GM23338 (cell line): Measurements from ENCODE around the gene PHACTR1. TPM values are rescaled to one million over a fixed set of nuclear protein-coding genes. Genes with fewer than 3 reads are reported as not detected.

Experiments
- ATAC-seq: fragments of 200-7000 bp; cut with Tn5 transposase; 3 replicates; pipeline ENCODE4 v1.9.1; 2020
- DNase-seq: peaks from one replicate; pipeline ENCODE4 v3.0.0-alpha.2; 2015; ENCODE audit warnings: low spot score
- H2AFZ ChIP-seq: fragments of 200-600 bp; sonication (generic); 2 replicates; pipeline ENCODE4 v1.8.0; 2016; ENCODE audit warnings: antibody characterized with exemption, mild to moderate bottlenecking, moderate library complexity
- H3F3A ChIP-seq: fragments of 200-600 bp; sonication (generic); replicated peaks from 2 replicates; pipeline ENCODE4 v1.8.0; 2017; ENCODE audit warnings: antibody characterized with exemption, mixed run types, low read depth
- H3K27ac ChIP-seq: fragments of 200-600 bp; sonication (generic); 2 replicates; pipeline ENCODE4 v1.6.1; 2016; ENCODE audit warnings: low read depth
- H3K27me3 ChIP-seq: fragments of 200-600 bp; sonication (generic); 2 replicates; pipeline ENCODE4 v1.8.0; 2016; ENCODE audit warnings: mild to moderate bottlenecking, mixed run types, moderate library complexity; ENCODE audit not compliant: insufficient read depth
- H3K36me3 ChIP-seq: fragments of 200-600 bp; sonication (generic); 2 replicates; pipeline ENCODE4 v1.8.0; 2016; ENCODE audit warnings: mild to moderate bottlenecking; ENCODE audit not compliant: insufficient read depth
- H3K4me1 ChIP-seq: fragments of 200-600 bp; sonication (generic); 2 replicates; pipeline ENCODE4 v1.8.0; 2016; ENCODE audit warnings: mild to moderate bottlenecking, moderate library complexity; ENCODE audit not compliant: insufficient read depth
- H3K4me2 ChIP-seq: fragments of 200-600 bp; sonication (generic); 2 replicates; pipeline ENCODE4 v1.7.1; 2017; ENCODE audit warnings: mixed run types
- H3K4me3 ChIP-seq: fragments of 200-600 bp; sonication (generic); 2 replicates; pipeline ENCODE4 v1.6.1; 2016; ENCODE audit warnings: mixed run types
- H3K79me2 ChIP-seq: fragments of 200-600 bp; sonication (generic); replicated peaks from 2 replicates; pipeline ENCODE4 v1.8.0; 2017; ENCODE audit warnings: mild to moderate bottlenecking; ENCODE audit not compliant: insufficient read depth
- H3K9me2 ChIP-seq: fragments of 200-600 bp; sonication (generic); 2 replicates; pipeline ENCODE4 v1.8.0; 2017; ENCODE audit not compliant: insufficient read depth
- H4K20me1 ChIP-seq: fragments of 200-600 bp; sonication (generic); replicated peaks from 2 replicates; pipeline ENCODE4 v1.8.0; 2017; ENCODE audit warnings: mild to moderate bottlenecking; ENCODE audit not compliant: insufficient read depth
- H3K27ac Mint-ChIP-seq: 2 replicates; pipeline ENCODE4 v1.8.0; 2020; ENCODE audit warnings: inconsistent platforms, mild to moderate bottlenecking, moderate library complexity, mixed read lengths
- H3K27me3 Mint-ChIP-seq: 3 replicates; pipeline ENCODE4 v1.8.0; 2022; ENCODE audit warnings: low read depth, mild to moderate bottlenecking, moderate library complexity, mixed read lengths, inconsistent platforms; ENCODE audit not compliant: insufficient read depth, poor library complexity
- H3K36me3 Mint-ChIP-seq: 3 replicates; pipeline ENCODE4 v1.8.0; 2021; ENCODE audit warnings: low read depth, mild to moderate bottlenecking, inconsistent platforms, moderate library complexity, mixed read lengths
- H3K4me1 Mint-ChIP-seq: 3 replicates; pipeline ENCODE4 v1.8.0; 2020; ENCODE audit warnings: mild to moderate bottlenecking, inconsistent platforms, mixed read lengths
- H3K4me3 Mint-ChIP-seq: 3 replicates; pipeline ENCODE4 v1.8.0; 2021; ENCODE audit warnings: moderate library complexity, mild to moderate bottlenecking, inconsistent platforms, mixed read lengths
- H3K9me3 Mint-ChIP-seq: 3 replicates; pipeline ENCODE4 v1.8.0; 2020; ENCODE audit warnings: moderate library complexity, mild to moderate bottlenecking, inconsistent platforms, mixed read lengths
- CREB1 ChIP-seq: fragments of 250-450 bp; sonication (Bioruptor Pico); IDR thresholded peaks from 2 replicates; pipeline ENCODE4 v1.5.0; 2020; ENCODE audit warnings: low read depth, mild to moderate bottlenecking, moderate library complexity
- ETS1 ChIP-seq: IDR thresholded peaks from 2 replicates; pipeline ENCODE4 v1.6.1; 2016; ENCODE audit warnings: antibody characterized with exemption
- EZH2 ChIP-seq: fragments of 200-600 bp; sonication (generic); IDR thresholded peaks from one replicate; pipeline ENCODE4 v1.8.0; 2017; ENCODE audit warnings: antibody characterized with exemption, mild to moderate bottlenecking, low read depth; ENCODE audit not compliant: unreplicated experiment
- EZH2phosphoT487 ChIP-seq: fragments of 200-600 bp; sonication (generic); IDR thresholded peaks from one replicate; pipeline ENCODE4 v1.8.1; 2018; ENCODE audit warnings: antibody characterized with exemption; ENCODE audit not compliant: unreplicated experiment
- JUNB ChIP-seq: IDR thresholded peaks from one replicate; pipeline ENCODE4 v1.6.1; 2016; ENCODE audit warnings: antibody characterized with exemption; ENCODE audit not compliant: unreplicated experiment
- NANOG ChIP-seq: IDR thresholded peaks from 2 replicates; pipeline ENCODE4 v1.6.1; 2016; ENCODE audit warnings: antibody characterized with exemption, borderline replicate concordance
- POLR2AphosphoS5 ChIP-seq: IDR thresholded peaks from 2 replicates; pipeline ENCODE4 v1.6.1; 2016; ENCODE audit warnings: antibody characterized with exemption, low read depth
- REST ChIP-seq: IDR thresholded peaks from one replicate; pipeline ENCODE4 v1.6.1; 2018; ENCODE audit warnings: antibody characterized with exemption; ENCODE audit not compliant: unreplicated experiment
- STAT1 ChIP-seq: IDR thresholded peaks from one replicate; pipeline ENCODE4 v1.6.1; 2016; ENCODE audit warnings: antibody characterized with exemption; ENCODE audit not compliant: unreplicated experiment
- ZNF114 ChIP-seq: fragments of 250-450 bp; sonication (Bioruptor Pico); IDR thresholded peaks from 2 replicates; pipeline ENCODE4 v1.5.0; 2020; ENCODE audit warnings: mild to moderate bottlenecking, moderate library complexity
- ZNF331 ChIP-seq: fragments of 250-450 bp; sonication (Bioruptor Pico); IDR thresholded peaks from 2 replicates; pipeline ENCODE4 v1.5.0; 2020; ENCODE audit warnings: low read depth, mild to moderate bottlenecking, moderate library complexity
- polyA plus RNA-seq: library from polyadenylated mRNA; unstranded; fragments of >200 nt; fragmentation: Nextera tagmentation; extraction: Ambion mirVana; gene quantifications from 2 replicates; pipeline ENCODE4 v1.2.1, GENCODE V29; 2016
- total RNA-seq: library from RNA; depleted of rRNA; stranded (reverse); fragments of >200 nt; shearing (Covaris generic); gene quantifications from 2 replicates; pipeline ENCODE4 v1.2.3, GENCODE V29; 2014
- TF ChIP-seq, protein P1 (sequence below), 2 experiments: fragments of 200-600 bp in 1 of 2; sonication (generic) in 1 of 2; conservative IDR thresholded peaks; 2 replicates each; pipeline versions ENCODE4 v1.5.1 to v1.6.1; 2016 to 2017; ENCODE audit warnings: antibody characterized with exemption in 2 of 2, low read depth in 2 of 2, mild to moderate bottlenecking in 2 of 2, moderate library complexity in 1 of 2
- TF ChIP-seq, protein P2 (sequence below): fragments of 250-450 bp; sonication (Bioruptor Pico); IDR thresholded peaks from 2 replicates; pipeline ENCODE4 v1.5.0; 2020; ENCODE audit warnings: mild to moderate bottlenecking, moderate library complexity

Gene PHACTR1
- total and polyA plus RNA-seq, 2 experiments from 2014 or later = 5.9 to 19.3 TPM

GRCh38 chr6:13065581-13065980 lies 349.0 kb downstream of the PHACTR1 start:
- Mint-ChIP-seq H3K4me1 (no peaks in the 10 kb centered on the region), H3K36me3 (no peaks in the 10 kb centered on the region), H3K9me3 (no peaks in the 10 kb centered on the region)

More at GRCh38 chr6:13065581-13065980, 349.0 kb downstream of the PHACTR1 start:
- no peak overlapping the region for H3K4me3 Mint-ChIP-seq
- no peak overlapping the region for H3K4me2 ChIP-seq
- H3K9me2 ChIP-seq = peaks cover 8% of the 10 kb centered on the region; the same call in 1 of the 2 replicates
- no peak overlapping the region for H2AFZ ChIP-seq
- H3K4me1 ChIP-seq = no peaks in the 10 kb centered on the region
- no peak overlapping the region for H3K4me3 ChIP-seq
- H3K27ac Mint-ChIP-seq = no peak overlapping the region
- no peaks in the 10 kb centered on the region for H3K27me3 ChIP-seq
- H3K27me3 Mint-ChIP-seq = no peaks in the 10 kb centered on the region
- no peak overlapping the region for H3K27ac ChIP-seq
- TF ChIP-seq ZNF331 (CRISPR knock-in tag) = no peak
- TF ChIP-seq POLR2AphosphoS5 = no peak
- TF ChIP-seq ZNF114 = no peak
- no peak for TF ChIP-seq EZH2
- no peak for TF ChIP-seq ETS1
- TF ChIP-seq STAT1 = no peak
- no peak for TF ChIP-seq JUNB
- no peak for TF ChIP-seq NANOG
- no peak for TF ChIP-seq EZH2phosphoT487
- TF ChIP-seq REST = no peak
- TF ChIP-seq, protein P1, sequence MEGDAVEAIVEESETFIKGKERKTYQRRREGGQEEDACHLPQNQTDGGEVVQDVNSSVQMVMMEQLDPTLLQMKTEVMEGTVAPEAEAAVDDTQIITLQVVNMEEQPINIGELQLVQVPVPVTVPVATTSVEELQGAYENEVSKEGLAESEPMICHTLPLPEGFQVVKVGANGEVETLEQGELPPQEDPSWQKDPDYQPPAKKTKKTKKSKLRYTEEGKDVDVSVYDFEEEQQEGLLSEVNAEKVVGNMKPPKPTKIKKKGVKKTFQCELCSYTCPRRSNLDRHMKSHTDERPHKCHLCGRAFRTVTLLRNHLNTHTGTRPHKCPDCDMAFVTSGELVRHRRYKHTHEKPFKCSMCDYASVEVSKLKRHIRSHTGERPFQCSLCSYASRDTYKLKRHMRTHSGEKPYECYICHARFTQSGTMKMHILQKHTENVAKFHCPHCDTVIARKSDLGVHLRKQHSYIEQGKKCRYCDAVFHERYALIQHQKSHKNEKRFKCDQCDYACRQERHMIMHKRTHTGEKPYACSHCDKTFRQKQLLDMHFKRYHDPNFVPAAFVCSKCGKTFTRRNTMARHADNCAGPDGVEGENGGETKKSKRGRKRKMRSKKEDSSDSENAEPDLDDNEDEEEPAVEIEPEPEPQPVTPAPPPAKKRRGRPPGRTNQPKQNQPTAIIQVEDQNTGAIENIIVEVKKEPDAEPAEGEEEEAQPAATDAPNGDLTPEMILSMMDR (conservative IDR thresholded peaks at IDR 0.05; ENCODE audit: low read depth in 2 of 2) = no peak
- no peak for TF ChIP-seq CREB1 (CRISPR knock-in tag)
- TF ChIP-seq, protein P2, sequence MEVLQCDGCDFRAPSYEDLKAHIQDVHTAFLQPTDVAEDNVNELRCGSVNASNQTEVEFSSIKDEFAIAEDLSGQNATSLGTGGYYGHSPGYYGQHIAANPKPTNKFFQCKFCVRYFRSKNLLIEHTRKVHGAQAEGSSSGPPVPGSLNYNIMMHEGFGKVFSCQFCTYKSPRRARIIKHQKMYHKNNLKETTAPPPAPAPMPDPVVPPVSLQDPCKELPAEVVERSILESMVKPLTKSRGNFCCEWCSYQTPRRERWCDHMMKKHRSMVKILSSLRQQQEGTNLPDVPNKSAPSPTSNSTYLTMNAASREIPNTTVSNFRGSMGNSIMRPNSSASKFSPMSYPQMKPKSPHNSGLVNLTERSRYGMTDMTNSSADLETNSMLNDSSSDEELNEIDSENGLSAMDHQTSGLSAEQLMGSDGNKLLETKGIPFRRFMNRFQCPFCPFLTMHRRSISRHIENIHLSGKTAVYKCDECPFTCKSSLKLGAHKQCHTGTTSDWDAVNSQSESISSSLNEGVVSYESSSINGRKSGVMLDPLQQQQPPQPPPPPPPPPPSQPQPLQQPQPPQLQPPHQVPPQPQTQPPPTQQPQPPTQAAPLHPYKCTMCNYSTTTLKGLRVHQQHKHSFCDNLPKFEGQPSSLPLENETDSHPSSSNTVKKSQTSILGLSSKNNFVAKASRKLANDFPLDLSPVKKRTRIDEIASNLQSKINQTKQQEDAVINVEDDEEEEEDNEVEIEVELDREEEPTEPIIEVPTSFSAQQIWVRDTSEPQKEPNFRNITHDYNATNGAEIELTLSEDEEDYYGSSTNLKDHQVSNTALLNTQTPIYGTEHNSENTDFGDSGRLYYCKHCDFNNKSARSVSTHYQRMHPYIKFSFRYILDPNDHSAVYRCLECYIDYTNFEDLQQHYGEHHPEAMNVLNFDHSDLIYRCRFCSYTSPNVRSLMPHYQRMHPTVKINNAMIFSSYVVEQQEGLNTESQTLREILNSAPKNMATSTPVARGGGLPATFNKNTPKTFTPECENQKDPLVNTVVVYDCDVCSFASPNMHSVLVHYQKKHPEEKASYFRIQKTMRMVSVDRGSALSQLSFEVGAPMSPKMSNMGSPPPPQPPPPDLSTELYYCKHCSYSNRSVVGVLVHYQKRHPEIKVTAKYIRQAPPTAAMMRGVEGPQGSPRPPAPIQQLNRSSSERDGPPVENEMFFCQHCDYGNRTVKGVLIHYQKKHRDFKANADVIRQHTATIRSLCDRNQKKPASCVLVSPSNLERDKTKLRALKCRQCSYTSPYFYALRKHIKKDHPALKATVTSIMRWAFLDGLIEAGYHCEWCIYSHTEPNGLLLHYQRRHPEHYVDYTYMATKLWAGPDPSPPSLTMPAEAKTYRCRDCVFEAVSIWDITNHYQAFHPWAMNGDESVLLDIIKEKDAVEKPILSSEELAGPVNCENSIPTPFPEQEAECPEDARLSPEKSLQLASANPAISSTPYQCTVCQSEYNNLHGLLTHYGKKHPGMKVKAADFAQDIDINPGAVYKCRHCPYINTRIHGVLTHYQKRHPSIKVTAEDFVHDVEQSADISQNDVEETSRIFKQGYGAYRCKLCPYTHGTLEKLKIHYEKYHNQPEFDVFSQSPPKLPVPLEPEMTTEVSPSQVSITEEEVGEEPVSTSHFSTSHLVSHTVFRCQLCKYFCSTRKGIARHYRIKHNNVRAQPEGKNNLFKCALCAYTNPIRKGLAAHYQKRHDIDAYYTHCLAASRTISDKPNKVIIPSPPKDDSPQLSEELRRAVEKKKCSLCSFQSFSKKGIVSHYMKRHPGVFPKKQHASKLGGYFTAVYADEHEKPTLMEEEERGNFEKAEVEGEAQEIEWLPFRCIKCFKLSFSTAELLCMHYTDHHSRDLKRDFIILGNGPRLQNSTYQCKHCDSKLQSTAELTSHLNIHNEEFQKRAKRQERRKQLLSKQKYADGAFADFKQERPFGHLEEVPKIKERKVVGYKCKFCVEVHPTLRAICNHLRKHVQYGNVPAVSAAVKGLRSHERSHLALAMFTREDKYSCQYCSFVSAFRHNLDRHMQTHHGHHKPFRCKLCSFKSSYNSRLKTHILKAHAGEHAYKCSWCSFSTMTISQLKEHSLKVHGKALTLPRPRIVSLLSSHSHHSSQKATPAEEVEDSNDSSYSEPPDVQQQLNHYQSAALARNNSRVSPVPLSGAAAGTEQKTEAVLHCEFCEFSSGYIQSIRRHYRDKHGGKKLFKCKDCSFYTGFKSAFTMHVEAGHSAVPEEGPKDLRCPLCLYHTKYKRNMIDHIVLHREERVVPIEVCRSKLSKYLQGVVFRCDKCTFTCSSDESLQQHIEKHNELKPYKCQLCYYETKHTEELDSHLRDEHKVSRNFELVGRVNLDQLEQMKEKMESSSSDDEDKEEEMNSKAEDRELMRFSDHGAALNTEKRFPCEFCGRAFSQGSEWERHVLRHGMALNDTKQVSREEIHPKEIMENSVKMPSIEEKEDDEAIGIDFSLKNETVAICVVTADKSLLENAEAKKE (CRISPR knock-in tag) = no peak
- H3F3A ChIP-seq = no peaks in the 10 kb centered on the region
- no peaks in the 10 kb centered on the region for H3K79me2 ChIP-seq
- H4K20me1 ChIP-seq = no peaks in the 10 kb centered on the region
- H3K36me3 ChIP-seq = no peaks in the 10 kb centered on the region
- DNase-seq (no peak), ATAC-seq (no peak)
